Skeletal muscle satellite cell (primary cell): Measurements from ENCODE around the gene FYTTD1.
"Not testable (repeated sequence)": the region's sequence is repeated elsewhere in the genome, so short reads cannot be mapped to it uniquely, and the experiment has no call there.

Source experiments
- H3K27me3 ChIP-seq: 2 replicates; pipeline ENCODE4 v1.7.0; 2013; ENCODE audit warnings: low read length; ENCODE audit not compliant: control insufficient read depth, insufficient read depth
- H3K36me3 ChIP-seq: 2 replicates; pipeline ENCODE4 v1.7.0; 2013; ENCODE audit warnings: mild to moderate bottlenecking, control low read depth, low read length; ENCODE audit not compliant: insufficient read depth
- H3K4me1 ChIP-seq: 2 replicates; pipeline ENCODE4 v1.7.0; 2013; ENCODE audit warnings: low read length; ENCODE audit not compliant: control insufficient read depth, insufficient read depth
- H3K4me2 ChIP-seq: 2 replicates; pipeline ENCODE4 v1.7.0; 2013; ENCODE audit warnings: mild to moderate bottlenecking, low read length
- H3K4me3 ChIP-seq: 2 replicates; pipeline ENCODE4 v1.7.0; 2013; ENCODE audit warnings: low read length
- H3K9ac ChIP-seq: 2 replicates; pipeline ENCODE4 v1.7.0; 2013; ENCODE audit warnings: mild to moderate bottlenecking, low read depth, low read length, moderate library complexity
- H3K9me3 ChIP-seq: replicated peaks from 2 replicates; pipeline ENCODE4 v1.7.0; 2013; ENCODE audit warnings: mild to moderate bottlenecking, control low read depth, low read length

Gene FYTTD1

GRCh38 chr3:197722734-197723133 lies 26.9 kb upstream of the FYTTD1 start:
- H3K4me1 ChIP-seq, result peaks cover 7% of the 10 kb centered on the region
- no peaks in the 10 kb centered on the region for H3K9me3 ChIP-seq
- H3K9ac ChIP-seq, result no peak overlapping the region
- H3K4me3 ChIP-seq, result no peak overlapping the region
- no peak overlapping the region for H3K4me2 ChIP-seq
- H3K27me3 ChIP-seq, result no peaks in the 10 kb centered on the region
- H3K36me3 ChIP-seq, result no peaks in the 10 kb centered on the region

DNA sequence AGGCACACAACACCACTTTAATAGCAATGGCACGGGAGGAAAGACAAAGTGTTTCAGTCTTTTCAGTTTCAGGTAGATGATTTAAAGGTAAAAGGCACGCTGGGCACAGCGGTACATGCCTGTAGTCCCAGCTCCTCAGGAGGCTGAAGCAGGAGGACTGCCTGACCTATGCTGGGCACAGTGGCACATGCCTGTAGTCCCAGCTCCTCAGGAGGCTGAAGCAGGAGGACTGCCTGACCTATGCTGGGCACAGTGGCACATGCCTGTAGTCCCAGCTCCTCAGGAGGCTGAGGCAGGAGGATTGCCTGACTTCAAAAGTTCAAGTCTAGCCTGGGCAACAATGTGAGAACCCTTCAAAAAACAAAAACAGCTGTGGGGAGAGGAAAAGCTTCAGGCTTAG lies 21.8 kb upstream of the FYTTD1 start:
- not testable (repeated sequence) for H3K4me3 ChIP-seq, H3K4me2 ChIP-seq, H3K9ac ChIP-seq, H3K36me3 ChIP-seq, H3K9me3 ChIP-seq, H3K27me3 ChIP-seq, H3K4me1 ChIP-seq

GRCh38 chr3:197728487-197728886 lies 21.2 kb upstream of the FYTTD1 start:
- H3K27me3 ChIP-seq, result no peaks in the 10 kb centered on the region
- H3K4me2 ChIP-seq, result no peak overlapping the region
- H3K9me3 ChIP-seq, result no peaks in the 10 kb centered on the region
- no peak overlapping the region for H3K9ac ChIP-seq
- no peaks in the 10 kb centered on the region for H3K36me3 ChIP-seq
- no peak overlapping the region for H3K4me3 ChIP-seq
- H3K4me1 ChIP-seq, result peaks cover 2% of the 10 kb centered on the region

DNA sequence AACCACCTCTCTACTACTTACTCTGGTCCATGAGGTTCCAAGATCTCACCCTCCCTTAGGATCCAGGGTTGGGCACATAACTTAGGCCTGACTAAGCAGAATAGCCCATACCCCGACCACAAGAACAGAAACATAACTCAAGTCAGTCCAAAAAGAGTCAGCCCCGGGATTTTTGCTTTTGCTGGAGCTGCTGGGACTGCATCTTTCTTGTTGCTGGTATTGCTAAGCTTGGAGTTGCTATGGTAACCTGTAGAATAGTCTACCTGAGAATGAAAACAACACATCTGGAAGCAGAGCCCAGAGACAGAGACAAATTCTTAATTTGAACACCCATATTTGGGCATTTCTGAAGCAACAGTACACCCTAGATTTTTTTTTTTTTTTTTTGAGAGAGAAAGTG lies 19.5 kb upstream of the FYTTD1 start:
- H3K9ac ChIP-seq, result no peak overlapping the region
- no peak overlapping the region for H3K4me3 ChIP-seq
- no peaks in the 10 kb centered on the region for H3K36me3 ChIP-seq
- no peaks in the 10 kb centered on the region for H3K27me3 ChIP-seq
- no peaks in the 10 kb centered on the region for H3K9me3 ChIP-seq
- H3K4me2 ChIP-seq, result peak overlapping the region; percentile 18
- H3K4me1 ChIP-seq, result peaks cover 3% of the 10 kb centered on the region

DNA sequence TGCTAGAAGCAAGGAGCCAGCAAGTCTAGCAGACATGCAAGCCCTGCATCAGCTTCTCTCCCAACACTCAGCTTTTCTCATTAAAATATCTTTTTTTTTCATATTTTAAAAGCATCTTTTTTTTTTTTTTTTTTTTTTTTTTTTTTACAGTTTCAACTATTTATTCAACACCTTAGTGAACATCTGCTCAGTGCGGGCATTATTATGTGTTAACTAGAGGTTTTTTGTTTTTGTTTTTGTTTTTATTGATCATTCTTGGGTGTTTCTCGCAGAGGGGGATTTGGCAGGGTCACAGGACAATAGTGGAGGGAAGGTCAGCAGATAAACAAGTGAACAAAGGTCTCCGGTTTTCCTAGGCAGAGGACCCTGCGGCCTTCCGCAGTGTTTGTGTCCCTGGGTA lies 18.9 kb upstream of the FYTTD1 start:
- not testable (repeated sequence) for H3K4me1 ChIP-seq, H3K9ac ChIP-seq, H3K4me3 ChIP-seq, H3K27me3 ChIP-seq, H3K9me3 ChIP-seq, H3K36me3 ChIP-seq, H3K4me2 ChIP-seq

DNA sequence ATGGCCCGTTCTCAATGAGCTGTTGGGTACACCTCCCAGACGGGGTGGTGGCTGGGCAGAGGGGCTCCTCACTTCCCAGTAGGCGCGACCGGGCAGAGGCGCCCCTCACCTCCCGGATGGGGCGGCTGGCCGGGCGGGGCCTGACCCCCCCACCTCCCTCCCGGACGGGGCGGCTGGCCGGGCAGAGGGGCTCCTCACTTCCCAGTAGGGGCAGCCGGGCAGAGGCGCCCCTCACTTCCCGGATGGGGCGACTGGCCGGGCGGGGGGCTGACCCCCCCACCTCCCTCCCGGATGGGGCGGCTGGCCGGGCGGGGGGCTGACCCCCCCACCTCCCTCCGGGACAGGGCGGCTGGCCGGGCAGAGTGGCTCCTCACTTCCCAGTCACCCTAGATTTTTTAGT lies 18.2 kb upstream of the FYTTD1 start:
- H3K4me2 ChIP-seq, H3K36me3 ChIP-seq, H3K4me1 ChIP-seq, H3K4me3 ChIP-seq, H3K9me3 ChIP-seq, H3K9ac ChIP-seq, H3K27me3 ChIP-seq: not testable (repeated sequence)

DNA sequence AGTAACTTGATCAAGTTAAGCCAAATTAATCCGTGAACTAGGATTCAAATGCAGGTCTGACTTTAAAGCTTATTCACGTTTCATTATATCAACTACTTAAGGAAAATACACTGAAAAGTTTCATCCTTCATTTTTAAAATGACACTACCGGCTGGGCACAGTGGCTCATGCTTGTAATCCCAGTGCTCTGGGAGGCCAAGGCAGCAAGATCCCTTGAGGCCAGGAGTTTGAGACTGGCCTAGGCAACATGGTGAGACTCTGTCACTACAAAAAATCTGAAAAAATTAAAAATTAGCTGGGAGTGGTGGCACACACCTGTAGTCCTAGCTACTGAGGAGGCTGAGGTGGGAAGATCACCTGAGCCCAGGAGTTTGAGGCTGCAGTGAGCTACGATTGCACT lies 16.6 kb upstream of the FYTTD1 start:
- Histone ChIP-seq H3K9me3 (no peaks in the 10 kb centered on the region), H3K4me3 (no peak overlapping the region), H3K4me2 (no peak overlapping the region), H3K36me3 (no peaks in the 10 kb centered on the region), H3K4me1 (peaks cover 17% of the 10 kb centered on the region), H3K27me3 (no peaks in the 10 kb centered on the region), H3K9ac (no peak overlapping the region)

- H3K9me3 ChIP-seq, result no peaks in the 10 kb centered on the region
- no peak overlapping the region for H3K9ac ChIP-seq
- no peaks in the 10 kb centered on the region for H3K27me3 ChIP-seq
- H3K36me3 ChIP-seq, result no peaks in the 10 kb centered on the region
- H3K4me1 ChIP-seq, result peaks cover 17% of the 10 kb centered on the region
- no peak overlapping the region for H3K4me3 ChIP-seq
- peak overlapping the region; percentile 0 for H3K4me2 ChIP-seq
Observed at GRCh38 chr3:197734667-197735318, 14.9 kb upstream of the FYTTD1 start.

DNA sequence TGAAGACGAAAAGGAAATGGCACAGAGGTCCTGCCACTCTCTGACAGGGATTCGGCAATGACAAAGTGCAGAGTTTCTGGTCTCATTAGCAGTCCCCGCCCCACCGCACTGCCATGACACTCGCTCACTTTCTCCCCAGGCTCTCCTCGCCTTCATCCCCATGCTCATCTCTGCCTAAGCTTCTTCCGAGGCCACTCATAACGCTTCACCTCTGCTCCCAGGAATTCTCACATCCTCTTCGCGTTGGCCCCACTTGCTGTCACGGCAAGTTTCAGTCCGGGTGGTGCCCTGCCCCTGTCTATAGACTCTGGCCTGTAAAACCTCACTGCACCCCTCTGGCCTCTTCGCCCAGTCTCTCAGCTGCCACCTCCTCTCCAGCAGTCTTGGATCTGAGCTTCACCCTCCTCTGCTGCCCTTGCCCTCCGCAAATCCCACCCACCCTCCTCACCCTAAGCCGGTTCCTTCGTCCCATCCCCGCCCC lies 13.6 kb upstream of the FYTTD1 start:
- H3K4me1 ChIP-seq, result peaks cover 15% of the 10 kb centered on the region
- no peaks in the 10 kb centered on the region for H3K27me3 ChIP-seq
- no peaks in the 10 kb centered on the region for H3K36me3 ChIP-seq
- H3K9ac ChIP-seq, result peak overlapping the region; percentile 89
- H3K4me3 ChIP-seq, result peak overlapping the region; percentile 80
- peak overlapping the region; percentile 86 for H3K4me2 ChIP-seq
- H3K9me3 ChIP-seq, result no peaks in the 10 kb centered on the region

GRCh38 chr3:197736491-197737318 lies 13.0 kb upstream of the FYTTD1 start, which contains the start of gene RUBCN:
Gene RUBCN (minus strand): TSS chr3:197736904. CDS start chr3:197736719, 185 bp downstream.
- Histone ChIP-seq H3K9ac (peak within 1 kb of the TSS; percentile 89), H3K27me3 (no peaks in the 10 kb centered on the region), H3K4me3 (peak within 1 kb of the TSS; percentile 80), H3K36me3 (no peaks in the 10 kb centered on the region), H3K4me1 (peaks cover 15% of the 10 kb centered on the region), H3K9me3 (no peaks in the 10 kb centered on the region), H3K4me2 (peak within 1 kb of the TSS; percentile 98)

DNA sequence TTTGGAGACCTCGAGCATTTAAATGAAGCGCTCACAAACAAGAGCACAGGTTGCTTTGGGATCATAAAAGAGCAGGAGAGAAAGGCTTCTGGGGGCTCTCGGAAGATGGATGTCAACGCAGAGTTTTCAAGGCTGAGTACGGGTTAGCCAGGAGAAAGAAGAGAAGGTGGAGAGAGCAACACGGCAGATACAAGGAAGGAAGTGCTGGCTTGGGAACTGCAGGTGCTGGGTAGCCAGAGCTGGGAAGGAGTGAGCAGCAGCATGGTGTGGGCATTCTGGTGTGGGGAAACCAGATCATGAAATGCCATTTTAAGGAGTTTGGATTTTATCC lies 12.4 kb upstream of the FYTTD1 start:
- Histone ChIP-seq H3K36me3 (no peaks in the 10 kb centered on the region), H3K9me3 (no peaks in the 10 kb centered on the region), H3K4me3 (peak overlapping the region; percentile 80), H3K9ac (peak overlapping the region; percentile 84), H3K4me2 (peak overlapping the region; percentile 98), H3K27me3 (no peaks in the 10 kb centered on the region), H3K4me1 (peaks cover 15% of the 10 kb centered on the region)
